C1 segment of cervical spinal cord (tissue), 14 donors: Measurements from ENCODE around the gene ARMC6.
"Not testable (repeated sequence)": the region's sequence is repeated elsewhere in the genome, so short reads cannot be mapped to it uniquely, and the experiment has no call there.

ENCODE experiments used
- DNase-seq, 14 donors: peaks; one replicate each; lab custom pipeline; 2025; lab: John Stamatoyannopoulos, UW

Gene ARMC6

DNA sequence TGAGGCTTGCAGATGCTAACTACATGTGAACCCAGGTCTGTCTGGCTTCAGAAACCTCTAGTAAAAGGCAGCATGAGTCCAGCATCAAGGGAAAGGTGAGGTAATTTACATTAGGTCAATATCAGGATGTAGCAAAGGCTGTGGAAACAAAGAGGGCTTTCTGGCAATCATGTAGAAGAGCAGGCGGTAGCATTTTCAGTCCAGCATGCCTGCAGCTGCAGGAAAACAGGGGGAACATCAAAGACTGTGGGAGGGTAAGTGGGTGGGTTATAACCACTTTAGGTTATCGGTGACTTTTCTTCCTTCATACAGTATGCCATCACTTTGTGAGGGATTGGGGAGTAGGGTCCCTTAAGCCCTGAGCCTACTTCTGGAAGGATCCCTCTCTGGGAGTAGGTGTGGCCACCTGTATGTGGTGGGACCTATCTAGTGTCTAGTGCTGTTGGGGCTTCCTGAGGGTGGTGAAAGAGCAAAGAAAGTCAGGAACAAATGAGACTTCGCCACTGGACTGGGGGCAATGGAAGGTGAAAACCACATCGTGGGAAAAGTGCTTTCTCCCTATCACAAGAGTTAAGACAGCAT lies 10.9 kb upstream of the ARMC6 start:
- no peak for DNase-seq

GRCh38 chr19:19023376-19023775 lies 10.0 kb upstream of the ARMC6 start:
- DNase-seq: not testable (repeated sequence)

- DNase-seq: no peak
Observed at GRCh38 chr19:19025861-19026260, 7.5 kb upstream of the ARMC6 start.

GRCh38 chr19:19026299-19026971 lies 7.0 kb upstream of the ARMC6 start:
- DNase-seq: no peak

DNA sequence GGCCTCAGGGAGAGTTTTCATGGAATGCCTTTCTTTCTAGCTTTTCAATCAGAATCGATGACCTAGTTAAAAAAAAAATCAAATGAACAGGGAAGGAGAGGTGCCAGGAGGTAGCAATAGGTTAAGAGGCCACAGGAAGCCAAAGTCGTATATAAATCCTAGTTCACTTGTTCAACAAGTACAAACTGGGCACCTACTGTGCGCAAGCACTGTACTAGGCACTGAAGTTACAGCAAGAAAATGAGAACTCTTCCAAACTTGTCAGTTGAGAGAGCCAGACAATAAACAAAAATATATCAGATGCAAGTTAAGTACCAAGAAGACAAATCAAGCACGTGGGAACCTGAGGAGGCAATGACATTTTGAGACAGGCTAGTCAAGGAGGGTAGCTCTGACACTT lies 6.2 kb upstream of the ARMC6 start:
- DNase-seq: no peak

GRCh38 chr19:19028526-19028925 lies 4.9 kb upstream of the ARMC6 start:
- no peak for DNase-seq

DNA sequence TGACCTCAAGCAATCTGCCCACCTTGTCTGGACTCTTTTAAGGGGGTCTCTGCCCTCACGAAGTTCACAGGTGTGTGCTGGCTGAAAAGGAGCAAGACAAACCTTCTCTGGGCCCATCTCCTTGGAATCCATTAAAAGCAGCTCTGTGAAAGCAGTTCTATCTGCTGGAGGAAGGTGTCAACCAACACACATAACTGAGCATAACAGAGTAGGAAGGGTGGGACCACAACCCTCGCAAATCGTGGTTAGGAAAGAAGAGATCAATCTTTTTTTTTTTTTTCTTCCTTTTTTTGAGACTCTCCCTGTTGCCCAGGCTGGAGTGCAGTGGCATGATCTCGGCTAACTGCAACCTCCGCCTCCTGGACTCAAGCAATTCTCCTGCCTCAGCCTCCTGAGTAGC lies 1.5 kb upstream of the ARMC6 start:
- DNase-seq: no peak

- DNase-seq: peak; percentile 16 to 88 (median 68)
Observed at GRCh38 chr19:19032420-19033175, 805 bp upstream of the ARMC6 start.

GRCh38 chr19:19033176-19033425 lies 302 bp upstream of the ARMC6 start:
- peak in 1 of 14 donors; percentile 28 for DNase-seq

GRCh38 chr19:19034204-19034624 lies 811 bp downstream of the ARMC6 start:
- DNase-seq: peak in 3 of 14 donors; percentile 33 to 46 (median 37)

GRCh38 chr19:19039901-19040300 lies 6.5 kb downstream of the ARMC6 start:
- DNase-seq: no peak

DNA sequence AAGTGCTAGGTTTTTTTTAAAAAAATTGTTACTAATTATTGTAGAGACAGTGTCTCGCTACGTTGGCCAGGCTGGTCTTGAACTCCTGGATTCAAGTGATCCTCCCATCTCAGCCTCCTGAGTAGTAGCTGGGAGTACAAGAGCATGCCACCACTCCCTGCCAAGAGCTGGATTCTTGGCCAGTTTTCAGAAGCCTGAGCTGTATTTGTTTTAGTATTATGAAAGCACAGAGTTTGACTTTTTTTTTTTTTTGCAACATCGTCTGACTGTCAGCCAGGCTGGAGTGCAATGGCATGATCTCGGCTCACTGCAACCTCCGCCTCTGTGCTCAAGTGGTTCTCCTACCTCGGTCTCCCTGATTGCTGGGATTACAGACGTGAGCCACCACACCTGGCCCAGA lies 7.0 kb downstream of the ARMC6 start:
- no peak for DNase-seq

GRCh38 chr19:19042732-19043280 lies 9.4 kb downstream of the ARMC6 start:
- no peak for DNase-seq

- no peak for DNase-seq
Observed at GRCh38 chr19:19043481-19043880, 10.1 kb downstream of the ARMC6 start.

DNA sequence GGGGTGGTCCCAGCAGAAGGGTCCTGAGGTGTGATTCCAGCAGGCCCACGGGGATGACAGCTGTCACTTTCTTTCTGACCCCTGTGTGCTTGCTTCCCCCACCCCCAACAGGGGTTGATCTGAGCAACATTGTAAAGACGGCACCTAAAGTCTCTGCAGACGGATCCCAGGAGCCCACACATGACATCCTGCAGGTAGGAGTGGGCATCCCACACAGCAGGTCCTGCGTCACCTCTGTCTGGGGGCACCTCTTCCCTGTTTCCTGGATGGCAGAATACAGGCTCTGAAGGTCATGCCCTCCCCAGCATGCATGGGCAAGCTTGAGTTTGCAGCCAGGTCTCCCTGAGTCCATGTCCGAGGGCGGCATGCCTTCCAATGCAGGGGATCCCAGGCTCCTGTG lies 10.5 kb downstream of the ARMC6 start:
- DNase-seq: no peak

GRCh38 chr19:19049406-19049805 lies 16.0 kb downstream of the ARMC6 start:
- no peak for DNase-seq

GRCh38 chr19:19050104-19050503 lies 16.7 kb downstream of the ARMC6 start:
- DNase-seq: no peak

DNA sequence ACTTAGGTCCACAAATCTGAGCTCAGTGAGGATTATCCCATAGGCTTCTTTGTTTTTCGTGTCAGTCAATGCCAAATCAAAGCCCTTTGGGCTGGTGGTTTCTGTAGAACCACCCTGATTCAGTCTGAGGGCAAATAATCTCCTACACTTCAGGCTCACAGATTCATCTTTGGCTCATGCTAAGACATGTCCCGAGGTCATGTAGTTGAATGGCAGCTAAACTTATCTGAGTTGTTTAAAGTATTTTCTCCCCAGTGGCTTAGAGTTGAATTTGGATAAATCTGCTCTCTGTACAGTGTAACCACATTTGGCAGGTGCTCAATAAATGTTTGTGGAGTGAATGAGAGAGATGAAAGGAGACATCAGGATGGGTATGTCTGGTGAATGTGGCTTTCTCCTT lies 17.3 kb downstream of the ARMC6 start:
- DNase-seq: no peak

DNA sequence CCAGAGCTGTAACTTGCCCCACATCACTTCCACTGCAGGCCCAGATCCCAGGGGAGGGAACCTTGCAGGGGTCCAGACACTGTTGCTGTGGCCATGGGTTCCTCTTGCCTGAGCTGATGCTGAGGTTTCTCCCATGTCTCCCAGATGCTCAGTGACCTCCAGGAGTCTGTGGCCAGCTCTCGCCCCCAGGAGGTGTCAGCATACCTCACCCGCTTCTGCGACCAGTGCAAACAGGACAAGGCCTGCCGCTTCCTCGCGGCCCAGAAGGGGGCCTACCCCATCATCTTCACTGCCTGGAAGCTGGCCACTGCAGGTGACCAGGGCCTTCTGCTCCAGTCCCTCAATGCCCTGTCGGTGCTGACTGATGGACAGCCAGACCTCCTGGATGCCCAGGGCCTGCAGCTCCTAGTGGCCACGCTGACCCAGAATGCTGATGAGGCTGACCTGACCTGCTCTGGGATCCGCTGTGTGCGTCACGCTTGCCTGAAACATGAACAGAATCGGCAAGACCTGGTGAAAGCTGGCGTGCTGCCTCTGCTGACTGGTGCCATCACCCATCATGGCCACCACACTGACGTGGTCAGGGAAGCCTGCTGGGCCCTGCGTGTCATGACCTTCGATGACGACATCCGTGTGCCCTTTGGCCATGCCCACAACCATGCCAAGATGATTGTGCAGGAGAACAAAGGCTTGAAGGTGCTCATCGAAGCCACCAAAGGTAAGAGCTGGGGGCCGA lies 18.2 kb downstream of the ARMC6 start:
- no peak for DNase-seq

- DNase-seq: no peak
Observed at GRCh38 chr19:19052921-19053320, 19.5 kb downstream of the ARMC6 start.

DNA sequence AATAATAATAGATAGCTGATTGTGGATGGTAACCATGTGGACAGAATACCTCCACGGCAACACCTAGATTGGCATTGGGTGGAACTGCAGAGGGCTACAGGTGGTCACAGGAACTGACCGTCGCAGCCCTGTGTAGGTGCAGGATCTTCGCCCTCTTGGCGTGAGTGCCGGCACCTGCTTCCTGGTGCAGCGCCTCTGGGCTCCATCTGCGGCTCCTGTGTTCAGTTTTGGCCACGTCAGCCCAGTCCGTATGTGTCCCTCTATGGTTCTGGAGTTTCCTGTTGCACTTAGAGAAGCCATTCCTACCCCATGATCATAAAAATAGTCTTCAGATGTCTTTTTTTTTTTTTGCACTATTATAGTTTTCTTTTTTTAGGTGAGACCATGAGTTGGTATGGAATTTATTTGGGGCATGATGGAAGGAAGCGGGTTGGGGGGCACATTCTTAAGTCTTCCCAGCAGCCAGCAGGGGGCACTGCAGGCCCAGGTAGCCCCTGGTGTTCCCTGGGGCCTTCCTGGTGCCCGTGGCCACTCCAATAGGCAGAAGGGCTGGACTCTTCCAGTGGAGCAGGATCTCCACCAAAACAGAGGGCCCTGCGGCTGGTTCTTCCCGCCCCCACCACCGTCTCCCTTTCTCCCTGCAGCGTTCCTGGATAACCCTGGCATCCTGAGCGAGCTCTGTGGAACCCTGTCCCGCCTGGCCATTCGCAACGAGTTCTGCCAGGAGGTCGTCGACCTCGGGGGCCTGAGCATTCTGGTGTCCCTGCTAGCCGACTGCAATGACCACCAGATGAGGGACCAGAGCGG lies 20.3 kb downstream of the ARMC6 start:
- DNase-seq: peak in 4 of 14 donors; percentile 0 to 43 (median 21)
